ENCODE data around the gene RANBP1. TPM values are rescaled to one million over a fixed set of nuclear protein-coding genes. Genes with fewer than 3 reads are reported as not detected.

Gene RANBP1
- total and polyA plus RNA-seq, 9 of the 15 experiments (the other 6 are each of a cell fraction or from before 2014, with no cell fraction given), result 162 to 2,891 (median 1,289) TPM

DNA sequence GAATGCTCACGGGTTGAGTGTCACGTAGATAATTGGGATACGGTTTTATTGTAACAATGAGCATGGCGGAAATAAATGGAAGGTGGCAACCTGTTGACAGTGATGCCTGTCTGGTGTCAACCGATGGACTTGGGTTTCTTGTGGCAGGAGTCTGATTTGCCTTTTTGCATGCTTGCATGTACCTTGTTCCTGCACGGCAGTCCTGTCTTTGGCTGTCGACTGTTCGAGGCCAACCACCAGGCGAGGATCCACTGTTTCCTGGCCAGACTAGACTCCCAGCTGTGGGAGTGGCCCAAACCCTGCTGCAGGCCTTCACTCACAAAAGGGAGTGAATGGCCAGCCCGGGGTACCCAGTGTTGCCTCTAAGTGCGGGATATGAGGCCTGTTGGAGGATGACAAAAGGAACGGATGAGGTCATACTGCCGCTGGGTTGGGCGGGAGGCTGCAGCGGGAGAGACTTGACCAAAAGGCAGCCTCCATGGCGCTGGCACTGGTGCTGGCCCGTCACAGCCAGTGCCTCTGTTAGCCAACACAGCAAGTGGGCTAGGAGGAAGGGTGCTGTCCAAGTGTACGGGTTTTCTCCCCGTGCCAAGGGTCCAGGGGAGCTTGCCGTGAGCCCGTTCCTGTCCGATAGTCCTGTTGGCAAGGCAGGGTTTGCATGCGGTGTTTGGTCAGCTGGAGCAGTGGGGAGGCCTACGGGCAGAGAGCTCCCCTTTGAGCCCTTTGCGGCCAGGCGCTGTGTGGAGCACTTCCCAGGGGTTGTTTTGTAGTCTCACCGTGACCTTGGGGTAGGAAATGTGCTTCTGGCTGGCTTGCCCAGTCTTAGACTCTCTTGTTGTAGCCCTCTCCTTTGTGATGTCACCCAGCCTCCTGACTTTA, 34.9 kb upstream of the RANBP1 start (continued):
- 0 out of 2 replicates have a peak, but pooled peaks have one; percentile 70 for TF ChIP-seq ZNF830 (CRISPR knock-in tag; IDR thresholded peaks at IDR 0.05)
- TF ChIP-seq NR1H2 (CRISPR knock-in tag; IDR thresholded peaks at IDR 0.05), result no peak
- peak; percentile 5; the same call in 1 of the 2 replicates for TF ChIP-seq CXXC5 (CRISPR knock-in tag; IDR thresholded peaks at IDR 0.05)
- TF ChIP-seq ZNF561 (CRISPR knock-in tag; conservative IDR thresholded peaks at IDR 0.05), result no peak
- TF ChIP-seq POLR2A (conservative IDR thresholded peaks at IDR 0.05), result no peak
- no peak for TF ChIP-seq ARNT (IDR thresholded peaks at IDR 0.05)
- TF ChIP-seq, protein P1, sequence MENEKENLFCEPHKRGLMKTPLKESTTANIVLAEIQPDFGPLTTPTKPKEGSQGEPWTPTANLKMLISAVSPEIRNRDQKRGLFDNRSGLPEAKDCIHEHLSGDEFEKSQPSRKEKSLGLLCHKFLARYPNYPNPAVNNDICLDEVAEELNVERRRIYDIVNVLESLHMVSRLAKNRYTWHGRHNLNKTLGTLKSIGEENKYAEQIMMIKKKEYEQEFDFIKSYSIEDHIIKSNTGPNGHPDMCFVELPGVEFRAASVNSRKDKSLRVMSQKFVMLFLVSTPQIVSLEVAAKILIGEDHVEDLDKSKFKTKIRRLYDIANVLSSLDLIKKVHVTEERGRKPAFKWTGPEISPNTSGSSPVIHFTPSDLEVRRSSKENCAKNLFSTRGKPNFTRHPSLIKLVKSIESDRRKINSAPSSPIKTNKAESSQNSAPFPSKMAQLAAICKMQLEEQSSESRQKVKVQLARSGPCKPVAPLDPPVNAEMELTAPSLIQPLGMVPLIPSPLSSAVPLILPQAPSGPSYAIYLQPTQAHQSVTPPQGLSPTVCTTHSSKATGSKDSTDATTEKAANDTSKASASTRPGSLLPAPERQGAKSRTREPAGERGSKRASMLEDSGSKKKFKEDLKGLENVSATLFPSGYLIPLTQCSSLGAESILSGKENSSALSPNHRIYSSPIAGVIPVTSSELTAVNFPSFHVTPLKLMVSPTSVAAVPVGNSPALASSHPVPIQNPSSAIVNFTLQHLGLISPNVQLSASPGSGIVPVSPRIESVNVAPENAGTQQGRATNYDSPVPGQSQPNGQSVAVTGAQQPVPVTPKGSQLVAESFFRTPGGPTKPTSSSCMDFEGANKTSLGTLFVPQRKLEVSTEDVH (IDR thresholded peaks at IDR 0.05; ENCODE audit: low read depth, partially characterized antibody), result no peak
- no peak for TF ChIP-seq MCM5 (IDR thresholded peaks at IDR 0.05; ENCODE audit: low read depth)
- TF ChIP-seq, protein P2, sequence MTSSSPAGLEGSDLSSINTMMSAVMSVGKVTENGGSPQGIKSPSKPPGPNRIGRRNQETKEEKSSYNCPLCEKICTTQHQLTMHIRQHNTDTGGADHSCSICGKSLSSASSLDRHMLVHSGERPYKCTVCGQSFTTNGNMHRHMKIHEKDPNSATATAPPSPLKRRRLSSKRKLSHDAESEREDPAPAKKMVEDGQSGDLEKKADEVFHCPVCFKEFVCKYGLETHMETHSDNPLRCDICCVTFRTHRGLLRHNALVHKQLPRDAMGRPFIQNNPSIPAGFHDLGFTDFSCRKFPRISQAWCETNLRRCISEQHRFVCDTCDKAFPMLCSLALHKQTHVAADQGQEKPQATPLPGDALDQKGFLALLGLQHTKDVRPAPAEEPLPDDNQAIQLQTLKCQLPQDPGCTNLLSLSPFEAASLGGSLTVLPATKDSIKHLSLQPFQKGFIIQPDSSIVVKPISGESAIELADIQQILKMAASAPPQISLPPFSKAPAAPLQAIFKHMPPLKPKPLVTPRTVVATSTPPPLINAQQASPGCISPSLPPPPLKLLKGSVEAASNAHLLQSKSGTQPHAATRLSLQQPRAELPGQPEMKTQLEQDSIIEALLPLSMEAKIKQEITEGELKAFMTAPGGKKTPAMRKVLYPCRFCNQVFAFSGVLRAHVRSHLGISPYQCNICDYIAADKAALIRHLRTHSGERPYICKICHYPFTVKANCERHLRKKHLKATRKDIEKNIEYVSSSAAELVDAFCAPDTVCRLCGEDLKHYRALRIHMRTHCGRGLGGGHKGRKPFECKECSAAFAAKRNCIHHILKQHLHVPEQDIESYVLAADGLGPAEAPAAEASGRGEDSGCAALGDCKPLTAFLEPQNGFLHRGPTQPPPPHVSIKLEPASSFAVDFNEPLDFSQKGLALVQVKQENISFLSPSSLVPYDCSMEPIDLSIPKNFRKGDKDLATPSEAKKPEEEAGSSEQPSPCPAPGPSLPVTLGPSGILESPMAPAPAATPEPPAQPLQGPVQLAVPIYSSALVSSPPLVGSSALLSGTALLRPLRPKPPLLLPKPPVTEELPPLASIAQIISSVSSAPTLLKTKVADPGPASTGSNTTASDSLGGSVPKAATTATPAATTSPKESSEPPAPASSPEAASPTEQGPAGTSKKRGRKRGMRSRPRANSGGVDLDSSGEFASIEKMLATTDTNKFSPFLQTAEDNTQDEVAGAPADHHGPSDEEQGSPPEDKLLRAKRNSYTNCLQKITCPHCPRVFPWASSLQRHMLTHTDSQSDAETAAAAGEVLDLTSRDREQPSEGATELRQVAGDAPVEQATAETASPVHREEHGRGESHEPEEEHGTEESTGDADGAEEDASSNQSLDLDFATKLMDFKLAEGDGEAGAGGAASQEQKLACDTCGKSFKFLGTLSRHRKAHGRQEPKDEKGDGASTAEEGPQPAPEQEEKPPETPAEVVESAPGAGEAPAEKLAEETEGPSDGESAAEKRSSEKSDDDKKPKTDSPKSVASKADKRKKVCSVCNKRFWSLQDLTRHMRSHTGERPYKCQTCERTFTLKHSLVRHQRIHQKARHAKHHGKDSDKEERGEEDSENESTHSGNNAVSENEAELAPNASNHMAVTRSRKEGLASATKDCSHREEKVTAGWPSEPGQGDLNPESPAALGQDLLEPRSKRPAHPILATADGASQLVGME (CRISPR knock-in tag; IDR thresholded peaks at IDR 0.05), result peak; percentile 53; the same call in 1 of the 2 replicates
- TF ChIP-seq, protein P3, sequence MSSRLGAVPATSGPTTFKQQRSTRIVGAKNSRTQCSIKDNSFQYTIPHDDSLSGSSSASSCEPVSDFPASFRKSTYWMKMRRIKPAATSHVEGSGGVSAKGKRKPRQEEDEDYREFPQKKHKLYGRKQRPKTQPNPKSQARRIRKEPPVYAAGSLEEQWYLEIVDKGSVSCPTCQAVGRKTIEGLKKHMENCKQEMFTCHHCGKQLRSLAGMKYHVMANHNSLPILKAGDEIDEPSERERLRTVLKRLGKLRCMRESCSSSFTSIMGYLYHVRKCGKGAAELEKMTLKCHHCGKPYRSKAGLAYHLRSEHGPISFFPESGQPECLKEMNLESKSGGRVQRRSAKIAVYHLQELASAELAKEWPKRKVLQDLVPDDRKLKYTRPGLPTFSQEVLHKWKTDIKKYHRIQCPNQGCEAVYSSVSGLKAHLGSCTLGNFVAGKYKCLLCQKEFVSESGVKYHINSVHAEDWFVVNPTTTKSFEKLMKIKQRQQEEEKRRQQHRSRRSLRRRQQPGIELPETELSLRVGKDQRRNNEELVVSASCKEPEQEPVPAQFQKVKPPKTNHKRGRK (tag; IDR thresholded peaks at IDR 0.05), result no peak
- TF ChIP-seq BMI1 (IDR thresholded peaks at IDR 0.05; ENCODE audit: low read length), result no peak

Measured in K562 (cell line).